B cell (primary cell): ENCODE results near the gene MLXIP.

ENCODE experiments used
- EZH2 ChIP-seq: IDR thresholded peaks from 2 replicates; pipeline ENCODE4 v1.6.1; 2012; ENCODE audit warnings: borderline replicate concordance, low read depth, mild to moderate bottlenecking, moderate library complexity, low read length; ENCODE audit not compliant: insufficient read depth, poor library complexity, severe bottlenecking
- TF ChIP-seq, protein P1 (sequence below): fragments of 200-600 bp; IDR thresholded peaks from one replicate; pipeline ENCODE4 v1.8.0; 2022; ENCODE audit warnings: antibody characterized with exemption, mild to moderate bottlenecking

GRCh38 chr12:122030424-122031035 lies 48.0 kb upstream of the MLXIP start:
- TF ChIP-seq, protein P1, sequence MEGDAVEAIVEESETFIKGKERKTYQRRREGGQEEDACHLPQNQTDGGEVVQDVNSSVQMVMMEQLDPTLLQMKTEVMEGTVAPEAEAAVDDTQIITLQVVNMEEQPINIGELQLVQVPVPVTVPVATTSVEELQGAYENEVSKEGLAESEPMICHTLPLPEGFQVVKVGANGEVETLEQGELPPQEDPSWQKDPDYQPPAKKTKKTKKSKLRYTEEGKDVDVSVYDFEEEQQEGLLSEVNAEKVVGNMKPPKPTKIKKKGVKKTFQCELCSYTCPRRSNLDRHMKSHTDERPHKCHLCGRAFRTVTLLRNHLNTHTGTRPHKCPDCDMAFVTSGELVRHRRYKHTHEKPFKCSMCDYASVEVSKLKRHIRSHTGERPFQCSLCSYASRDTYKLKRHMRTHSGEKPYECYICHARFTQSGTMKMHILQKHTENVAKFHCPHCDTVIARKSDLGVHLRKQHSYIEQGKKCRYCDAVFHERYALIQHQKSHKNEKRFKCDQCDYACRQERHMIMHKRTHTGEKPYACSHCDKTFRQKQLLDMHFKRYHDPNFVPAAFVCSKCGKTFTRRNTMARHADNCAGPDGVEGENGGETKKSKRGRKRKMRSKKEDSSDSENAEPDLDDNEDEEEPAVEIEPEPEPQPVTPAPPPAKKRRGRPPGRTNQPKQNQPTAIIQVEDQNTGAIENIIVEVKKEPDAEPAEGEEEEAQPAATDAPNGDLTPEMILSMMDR, result no peak
- TF ChIP-seq EZH2, result no peak
